PFSK-1 (cell line): Measurements from ENCODE around the gene STAMBPL1.

ENCODE experiments used
- FOXP2 ChIP-seq: optimal IDR thresholded peaks from 2 replicates; pipeline ENCODE3; 2011; ENCODE audit warnings: borderline replicate concordance, control low read depth, inconsistent platforms; ENCODE audit not compliant: insufficient read depth; ENCODE audit errors: extremely low read length, extremely low read depth
- POLR2AphosphoS5 ChIP-seq: IDR thresholded peaks from 2 replicates; pipeline ENCODE4 v1.6.1; 2012; ENCODE audit warnings: low read depth, mild to moderate bottlenecking, control low read depth, low read length, moderate library complexity
- SIN3A ChIP-seq: IDR thresholded peaks from 2 replicates; pipeline ENCODE4 v1.6.1; 2012; ENCODE audit warnings: mild to moderate bottlenecking, low read length, moderate library complexity, borderline replicate concordance; ENCODE audit not compliant: insufficient read depth
- TAF1 ChIP-seq: IDR thresholded peaks from 2 replicates; pipeline ENCODE4 v1.6.1; 2012; ENCODE audit warnings: low read length, control low read depth, borderline replicate concordance; ENCODE audit not compliant: insufficient read depth
- TF ChIP-seq, protein P1 (sequence below), 2 experiments: IDR thresholded peaks; 2 replicates each; pipeline versions ENCODE4 v1.6.1 to v1.8.0; 2011 to 2012; ENCODE audit warnings: low read depth in 2 of 2, low read length in 2 of 2, control low read depth in 1 of 2, inconsistent platforms in 1 of 2, mild to moderate bottlenecking in 1 of 2, moderate library complexity in 1 of 2; ENCODE audit not compliant: insufficient read depth in 1 of 2

DNA sequence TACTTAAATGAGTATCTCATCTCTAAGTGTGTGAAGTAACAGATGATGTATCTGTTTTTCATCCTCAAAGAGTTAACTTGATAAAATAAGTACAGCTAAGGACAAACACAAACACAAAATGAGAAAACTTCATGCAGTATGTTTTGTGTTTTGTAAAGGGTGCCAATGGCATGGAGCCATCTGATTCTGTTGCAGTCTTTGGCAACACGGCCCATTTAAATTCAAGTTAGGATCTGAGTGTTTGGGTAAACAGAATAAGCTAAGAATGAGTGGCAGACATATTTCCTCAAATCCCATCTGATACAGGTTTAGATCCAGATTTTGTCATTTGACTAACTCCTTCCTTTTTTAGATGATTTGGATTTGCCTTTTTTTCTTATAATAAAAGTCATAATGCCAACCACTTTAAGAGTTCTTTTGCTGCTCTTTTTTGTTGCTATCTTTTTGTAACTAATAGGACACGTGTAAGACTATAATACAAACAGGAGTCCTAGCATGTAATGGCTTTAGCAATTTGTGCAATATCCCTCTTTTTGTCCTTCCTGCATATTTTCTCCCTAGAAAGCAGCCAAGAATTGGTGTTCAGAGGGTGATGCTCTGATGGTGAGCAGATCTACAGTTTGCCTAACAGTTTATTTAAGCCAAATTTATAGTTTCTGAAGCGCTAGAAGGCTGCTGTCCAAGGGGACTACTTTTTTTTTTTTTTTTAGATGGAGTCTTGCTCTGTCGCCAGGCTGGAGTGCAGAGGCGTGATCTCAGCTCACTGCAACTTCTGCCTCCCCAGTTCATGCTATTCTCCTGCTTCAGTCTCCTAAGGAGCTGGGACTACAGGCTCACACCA lies 91.4 kb downstream of the STAMBPL1 start:
- TF ChIP-seq, protein P1, sequence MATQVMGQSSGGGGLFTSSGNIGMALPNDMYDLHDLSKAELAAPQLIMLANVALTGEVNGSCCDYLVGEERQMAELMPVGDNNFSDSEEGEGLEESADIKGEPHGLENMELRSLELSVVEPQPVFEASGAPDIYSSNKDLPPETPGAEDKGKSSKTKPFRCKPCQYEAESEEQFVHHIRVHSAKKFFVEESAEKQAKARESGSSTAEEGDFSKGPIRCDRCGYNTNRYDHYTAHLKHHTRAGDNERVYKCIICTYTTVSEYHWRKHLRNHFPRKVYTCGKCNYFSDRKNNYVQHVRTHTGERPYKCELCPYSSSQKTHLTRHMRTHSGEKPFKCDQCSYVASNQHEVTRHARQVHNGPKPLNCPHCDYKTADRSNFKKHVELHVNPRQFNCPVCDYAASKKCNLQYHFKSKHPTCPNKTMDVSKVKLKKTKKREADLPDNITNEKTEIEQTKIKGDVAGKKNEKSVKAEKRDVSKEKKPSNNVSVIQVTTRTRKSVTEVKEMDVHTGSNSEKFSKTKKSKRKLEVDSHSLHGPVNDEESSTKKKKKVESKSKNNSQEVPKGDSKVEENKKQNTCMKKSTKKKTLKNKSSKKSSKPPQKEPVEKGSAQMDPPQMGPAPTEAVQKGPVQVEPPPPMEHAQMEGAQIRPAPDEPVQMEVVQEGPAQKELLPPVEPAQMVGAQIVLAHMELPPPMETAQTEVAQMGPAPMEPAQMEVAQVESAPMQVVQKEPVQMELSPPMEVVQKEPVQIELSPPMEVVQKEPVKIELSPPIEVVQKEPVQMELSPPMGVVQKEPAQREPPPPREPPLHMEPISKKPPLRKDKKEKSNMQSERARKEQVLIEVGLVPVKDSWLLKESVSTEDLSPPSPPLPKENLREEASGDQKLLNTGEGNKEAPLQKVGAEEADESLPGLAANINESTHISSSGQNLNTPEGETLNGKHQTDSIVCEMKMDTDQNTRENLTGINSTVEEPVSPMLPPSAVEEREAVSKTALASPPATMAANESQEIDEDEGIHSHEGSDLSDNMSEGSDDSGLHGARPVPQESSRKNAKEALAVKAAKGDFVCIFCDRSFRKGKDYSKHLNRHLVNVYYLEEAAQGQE (IDR thresholded peaks at IDR 0.05; ENCODE audit: insufficient read depth in 1 of 2, low read depth in 2 of 2, low read length in 2 of 2): no peak
- no peak for TF ChIP-seq FOXP2
- no peak for TF ChIP-seq POLR2AphosphoS5
- no peak for TF ChIP-seq TAF1
- no peak for TF ChIP-seq SIN3A
